IMR-90 (cell line): ENCODE results near the gene TBC1D9B. TPM values are rescaled to one million over a fixed set of nuclear protein-coding genes. Genes with fewer than 3 reads are reported as not detected.

Experiments used
- ATAC-seq: fragments of 200-7000 bp; cut with Tn5 transposase; 2 replicates; pipeline ENCODE4 v1.9.1; 2020; ENCODE audit warnings: low read depth, mild to moderate bottlenecking, moderate library complexity
- BruUV-seq: library from RNA; stranded (reverse); fragments of 400-500 nt; replicated peaks from 2 replicates; lab custom pipeline; 2021; lab: Mats Ljungman, UMichigan
- CTCF ChIA-PET: fragments of 300-600 bp; formaldehyde crosslinking; extraction: SDS; loops from one replicate; lab custom pipeline; 2021; ENCODE audit warnings: antibody characterized with exemption; lab: Yijun Ruan, JAX
- POLR2A ChIA-PET: fragments of 300-600 bp; sonication (Branson Sonifier 250); formaldehyde crosslinking; loops from one replicate; lab custom pipeline; 2022; ENCODE audit warnings: antibody characterized with exemption; ENCODE audit not compliant: unreplicated experiment; lab: Charles Lee
- DNase-seq: peaks from one replicate; pipeline ENCODE4 v3.0.0; 2013
- H2AFZ ChIP-seq: replicated peaks from 2 replicates; pipeline ENCODE3; 2013; ENCODE audit warnings: low read length, mild to moderate bottlenecking; ENCODE audit not compliant: poor library complexity
- H2AK5ac ChIP-seq: 2 replicates; pipeline ENCODE4 v1.6.1; 2013; ENCODE audit warnings: low read depth, low read length, inconsistent platforms
- H2AK9ac ChIP-seq: replicated peaks from 2 replicates; pipeline ENCODE3; 2013; ENCODE audit warnings: mild to moderate bottlenecking, low read depth, low read length, moderate library complexity; ENCODE audit not compliant: poor library complexity
- H2BK120ac ChIP-seq: 2 replicates; pipeline ENCODE4 v1.6.1; 2013; ENCODE audit warnings: low read depth, low read length, inconsistent platforms
- H2BK15ac ChIP-seq: 3 replicates; pipeline ENCODE4 v1.6.1; 2013; ENCODE audit warnings: low read depth, low read length, inconsistent platforms
- H2BK20ac ChIP-seq: 2 replicates; pipeline ENCODE4 v1.6.1; 2013; ENCODE audit warnings: low read depth, mild to moderate bottlenecking, inconsistent platforms, low read length, moderate library complexity
- H2BK5ac ChIP-seq: 2 replicates; pipeline ENCODE4 v1.6.1; 2013; ENCODE audit warnings: mild to moderate bottlenecking, low read depth, low read length, inconsistent platforms; ENCODE audit not compliant: poor library complexity, severe bottlenecking
- H3K14ac ChIP-seq: replicated peaks from 2 replicates; pipeline ENCODE4 v1.6.1; 2013; ENCODE audit warnings: low read depth, low read length, inconsistent platforms
- H3K18ac ChIP-seq: 2 replicates; pipeline ENCODE4 v1.6.1; 2013; ENCODE audit warnings: low read depth, low read length, control low read depth
- H3K23ac ChIP-seq: 2 replicates; pipeline ENCODE4 v1.6.1; 2013; ENCODE audit warnings: low read depth, low read length, inconsistent platforms
- H3K27ac ChIP-seq: 2 replicates; pipeline ENCODE4 v1.5.1; 2013; ENCODE audit warnings: mild to moderate bottlenecking, control low read depth, low read length; ENCODE audit not compliant: insufficient read depth
- H3K27me3 ChIP-seq: 2 replicates; pipeline ENCODE4 v1.6.1; 2013; ENCODE audit warnings: low read length; ENCODE audit not compliant: control insufficient read depth, insufficient read depth
- H3K36me3 ChIP-seq: 2 replicates; pipeline ENCODE4 v1.6.1; 2013; ENCODE audit warnings: low read length, mixed read lengths; ENCODE audit not compliant: control insufficient read depth, insufficient read depth
- H3K4ac ChIP-seq: 2 replicates; pipeline ENCODE4 v1.6.1; 2013; ENCODE audit warnings: low read depth, low read length, inconsistent platforms
- H3K4me1 ChIP-seq: 2 replicates; pipeline ENCODE4 v1.6.1; 2013; ENCODE audit warnings: low read length, mixed read lengths; ENCODE audit not compliant: control insufficient read depth, insufficient read depth
- H3K4me2 ChIP-seq: 2 replicates; pipeline ENCODE4 v1.6.1; 2013; ENCODE audit warnings: low read depth, mild to moderate bottlenecking, control low read depth, low read length, moderate library complexity
- H3K4me3 ChIP-seq: 2 replicates; pipeline ENCODE4 v1.5.1; 2013; ENCODE audit warnings: low read depth, mild to moderate bottlenecking, control low read depth, low read length, moderate library complexity; ENCODE audit not compliant: insufficient read depth
- H3K56ac ChIP-seq: 2 replicates; pipeline ENCODE4 v1.6.1; 2013; ENCODE audit warnings: low read length, inconsistent platforms; ENCODE audit not compliant: insufficient read depth; ENCODE audit errors: extremely low read depth
- H3K79me1 ChIP-seq, 2 experiments: 2 replicates each; pipeline ENCODE4 v1.6.1; 2013; ENCODE audit warnings: low read length in 2 of 2, inconsistent platforms in 1 of 2, low read depth in 1 of 2
- H3K9ac ChIP-seq: 2 replicates; pipeline ENCODE4 v1.6.1; 2013; ENCODE audit warnings: low read depth, low read length, control low read depth
- H3K9me1 ChIP-seq: 2 replicates; pipeline ENCODE4 v1.6.1; 2013; ENCODE audit warnings: low read length, inconsistent platforms; ENCODE audit not compliant: insufficient read depth
- H3K9me3 ChIP-seq: 2 replicates; pipeline ENCODE4 v1.6.1; 2013; ENCODE audit warnings: low read length; ENCODE audit not compliant: control insufficient read depth, insufficient read depth
- H4K20me1 ChIP-seq: 2 replicates; pipeline ENCODE4 v1.6.1; 2013; ENCODE audit warnings: low read length, inconsistent platforms; ENCODE audit not compliant: insufficient read depth
- H4K5ac ChIP-seq: 2 replicates; pipeline ENCODE4 v1.6.1; 2013; ENCODE audit warnings: mild to moderate bottlenecking, low read depth, low read length, control low read depth
- H4K8ac ChIP-seq, 2 experiments: 2 replicates each; pipeline ENCODE4 v1.6.1; 2013; ENCODE audit warnings: low read depth in 2 of 2, low read length in 2 of 2, control low read depth in 1 of 2, inconsistent platforms in 1 of 2
- H4K91ac ChIP-seq: 2 replicates; pipeline ENCODE4 v1.6.1; 2013; ENCODE audit warnings: low read depth, low read length, inconsistent platforms; ENCODE audit not compliant: insufficient read depth
- BHLHE40 ChIP-seq: fragments of 150-350 bp; IDR thresholded peaks from 2 replicates; pipeline ENCODE4 v1.6.1; 2016; ENCODE audit warnings: mild to moderate bottlenecking, low read depth, low read length
- CEBPB ChIP-seq: IDR thresholded peaks from 2 replicates; pipeline ENCODE4 v1.6.1; 2012; ENCODE audit warnings: low read depth, low read length, improper control_type of control experiment
- MAFK ChIP-seq: IDR thresholded peaks from 2 replicates; pipeline ENCODE4 v1.6.1; 2012; ENCODE audit warnings: low read depth, low read length, improper control_type of control experiment
- MAZ ChIP-seq: IDR thresholded peaks from 2 replicates; pipeline ENCODE4 v1.6.1; 2012; ENCODE audit warnings: low read depth, mild to moderate bottlenecking, low read length, improper control_type of control experiment, moderate library complexity, borderline replicate concordance
- RAD21 ChIP-seq: IDR thresholded peaks from 2 replicates; pipeline ENCODE4 v1.6.1; 2012; ENCODE audit warnings: low read length, improper control_type of control experiment
- RCOR1 ChIP-seq: IDR thresholded peaks from 2 replicates; pipeline ENCODE4 v1.6.1; 2012; ENCODE audit warnings: mild to moderate bottlenecking, low read length, improper control_type of control experiment; ENCODE audit not compliant: insufficient replicate concordance
- SMC3 ChIP-seq: fragments of 150-350 bp; IDR thresholded peaks from 2 replicates; pipeline ENCODE4 v1.6.1; 2016; ENCODE audit warnings: low read depth, mild to moderate bottlenecking, antibody characterized with exemption, low read length, moderate library complexity
- USF2 ChIP-seq: fragments of 150-350 bp; IDR thresholded peaks from 2 replicates; pipeline ENCODE4 v1.6.1; 2017; ENCODE audit warnings: mild to moderate bottlenecking, antibody characterized with exemption, low read length, low read depth
- WGBS, 2 experiments: methylation state at CpG; one replicate each; pipeline versions ENCODE4 v1.1.5 to v1.1.7; 2013; ENCODE audit warnings: missing lambda C conversion rate in 2 of 2; ENCODE audit not compliant: insufficient read length in 1 of 2; ENCODE audit errors: extremely low coverage in 2 of 2; 5-methylcytosine and 5-hydroxymethylcytosine counted together
- dilution Hi-C: fragments of 300-500 bp; cut with HindIII; formaldehyde crosslinking; loops from one replicate; pipeline ENCODE4 v1.14.3; 2018; ENCODE audit warnings: low sequenced_read_pairs; ENCODE audit not compliant: unreplicated experiment
- in situ Hi-C: fragments of 300-500 bp; cut with MboI; formaldehyde crosslinking; loops from 3 replicates; pipeline ENCODE4 v1.14.3; 2019; ENCODE audit warnings: low sequenced_read_pairs, inconsistent platforms, mixed read lengths
- intact Hi-C: fragments of 100-400 bp; cut with micrococcal nuclease; formaldehyde crosslinking; loops from 2 replicates; pipeline ENCODE4 v1.10.0; 2022
- polyA plus RNA-seq, 3 experiments: library from polyadenylated mRNA; depleted of rRNA; stranded (reverse); fragments of >200 nt; gene quantifications; 2 replicates each; pipeline ENCODE4 v1.2.3, GENCODE V29; 2012; ENCODE audit warnings: low replicate concordance in 1 of 3
- total RNA-seq: library from RNA; depleted of rRNA; stranded (reverse); fragments of >200 nt; gene quantifications from 2 replicates; pipeline ENCODE4 v1.2.3, GENCODE V29; 2012

TBC1D9B gene
- total and polyA plus RNA-seq, 2 of the 4 experiments (the other 2 are of a cell fraction), result 58.6 to 78.1 TPM

DNA sequence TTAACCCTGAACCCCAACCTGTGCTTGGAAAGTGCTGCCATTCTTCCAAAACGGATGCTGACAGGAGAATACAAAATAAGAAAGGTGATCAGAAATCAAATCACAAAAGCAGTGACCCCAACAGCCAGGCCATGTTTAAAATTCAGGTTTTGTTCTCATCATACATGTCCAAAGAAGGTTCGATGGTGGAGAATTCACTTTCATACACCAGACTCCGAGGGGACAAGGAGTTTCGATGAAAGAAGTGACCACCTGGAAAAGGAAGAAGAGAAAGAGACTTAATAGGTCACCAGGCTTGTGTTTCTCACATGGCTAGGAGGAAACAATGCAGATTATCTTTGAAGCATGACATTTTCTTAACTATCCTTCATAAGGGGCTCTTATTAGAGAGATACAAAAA is 12.5 kb upstream of the TBC1D9B start:
- Histone ChIP-seq H4K8ac (no peak overlapping the region), H2AK5ac (no peak overlapping the region), H3K9me1 (no peaks in the 10 kb centered on the region), H4K5ac (no peak overlapping the region), H2BK5ac (no peak overlapping the region), H3K9me3 (no peaks in the 10 kb centered on the region), H3K4ac (no peak overlapping the region), H3K14ac (no peak overlapping the region), H3K4me3 (no peak overlapping the region), H2AK9ac (no peak overlapping the region), H3K18ac (no peak overlapping the region), H2AFZ (no peak overlapping the region), H3K9ac (no peak overlapping the region), H2BK15ac (no peak overlapping the region), H3K36me3 (no peaks in the 10 kb centered on the region), H2BK20ac (no peak overlapping the region), H3K4me1 (no peaks in the 10 kb centered on the region), H3K4me2 (no peak overlapping the region), H3K23ac (no peak overlapping the region), H3K56ac (no peak overlapping the region), H2BK120ac (no peak overlapping the region), H3K27ac (no peak overlapping the region), H4K91ac (no peak overlapping the region), H3K79me1 (no peaks in the 10 kb centered on the region), H3K27me3 (peaks cover 3% of the 10 kb centered on the region; the same call in 1 of the 2 replicates), H4K20me1 (no peaks in the 10 kb centered on the region)
- WGBS, 2 experiments, result no CpG with 5 or more reads among the region's 4 CpGs
- BruUV-seq, result no TSS peak
- intact Hi-C loops, result no loop called here
- no peak for TF ChIP-seq MAZ
- no peak for TF ChIP-seq MAFK
- TF ChIP-seq SMC3, result no peak
- no peak for TF ChIP-seq RCOR1
- TF ChIP-seq USF2, result no peak
- TF ChIP-seq CEBPB, result no peak
- no peak for TF ChIP-seq RAD21
- no peak for TF ChIP-seq BHLHE40
- DNase-seq (no peak), ATAC-seq (no peak)
- POLR2A ChIA-PET, result no interaction called here
- dilution Hi-C loops, result no loop called here
- CTCF ChIA-PET, result no interaction called here
- in situ Hi-C loops, result no loop called here
